HepG2 (cell line): ENCODE data around the gene RRP8. TPM values are rescaled to one million over a fixed set of nuclear protein-coding genes. Genes with fewer than 3 reads are reported as not detected.

ENCODE experiments used
- BCLAF1 ChIP-seq: fragments of 450-650 bp; IDR thresholded peaks from 2 replicates; pipeline ENCODE4 v1.6.1; 2017; ENCODE audit warnings: mild to moderate bottlenecking
- ESRRA ChIP-seq: sonication (generic); formaldehyde crosslinking; IDR thresholded peaks from 2 replicates; pipeline ENCODE4 v1.5.1; 2020; ENCODE audit warnings: mild to moderate bottlenecking, low read depth, missing genetic modification reagents
- FOXP1 ChIP-seq, 2 experiments: fragments of 450-650 bp in 1 of 2; IDR thresholded peaks; 2 replicates each; pipeline ENCODE4 v1.6.1; 2017 to 2018; ENCODE audit warnings: antibody characterized with exemption in 1 of 2
- GMEB1 ChIP-seq: sonication (generic); formaldehyde crosslinking; IDR thresholded peaks from 2 replicates; pipeline ENCODE4 v1.5.1; 2020; ENCODE audit warnings: missing genetic modification reagents, mild to moderate bottlenecking, borderline replicate concordance
- HNRNPLL ChIP-seq: fragments of 200-400 bp; formaldehyde crosslinking; IDR thresholded peaks from 2 replicates; pipeline ENCODE4 v1.6.1; 2017; ENCODE audit warnings: mild to moderate bottlenecking, low read depth, low read length; ENCODE audit not compliant: poor library complexity, severe bottlenecking
- MEF2D ChIP-seq: sonication (generic); formaldehyde crosslinking; IDR thresholded peaks from 2 replicates; pipeline ENCODE4 v1.5.1; 2020; ENCODE audit warnings: mild to moderate bottlenecking, missing genetic modification reagents
- MZF1 ChIP-seq: sonication (generic); formaldehyde crosslinking; IDR thresholded peaks from 2 replicates; pipeline ENCODE4 v1.8.1; 2023; ENCODE audit warnings: mild to moderate bottlenecking, missing genetic modification reagents, borderline replicate concordance
- PITX1 ChIP-seq: sonication (generic); formaldehyde crosslinking; IDR thresholded peaks from 2 replicates; pipeline ENCODE4 v1.5.1; 2020; ENCODE audit warnings: mild to moderate bottlenecking, missing genetic modification reagents
- SIX1 ChIP-seq: sonication (generic); formaldehyde crosslinking; IDR thresholded peaks from 2 replicates; pipeline ENCODE4 v1.4.0; 2020; ENCODE audit warnings: missing genetic modification reagents, borderline replicate concordance
- SOX13 ChIP-seq, 3 experiments: fragments of 450-650 bp in 1 of 3; sonication (generic) in 1 of 3; formaldehyde crosslinking in 1 of 3; IDR thresholded peaks in 2 of 3; conservative IDR thresholded peaks in 1 of 3; 2 replicates each; pipeline versions ENCODE4 v1.5.0 to v1.6.1; 2016 to 2020; ENCODE audit warnings: antibody characterized with exemption in 1 of 3, mild to moderate bottlenecking in 1 of 3, missing compliant biosample characterization in 1 of 3, missing genetic modification reagents in 1 of 3, moderate library complexity in 1 of 3
- TRAFD1 ChIP-seq: sonication (generic); formaldehyde crosslinking; IDR thresholded peaks from 2 replicates; pipeline ENCODE4 v1.5.1; 2020; ENCODE audit warnings: missing genetic modification reagents, mild to moderate bottlenecking, borderline replicate concordance
- ZBTB43 ChIP-seq: sonication (generic); formaldehyde crosslinking; conservative IDR thresholded peaks from 2 replicates; pipeline ENCODE4 v1.4.0; 2020; ENCODE audit warnings: missing genetic modification reagents
- ZFY ChIP-seq: sonication (generic); formaldehyde crosslinking; IDR thresholded peaks from 2 replicates; pipeline ENCODE4 v1.4.0; 2020; ENCODE audit warnings: missing genetic modification reagents
- ZNF136 ChIP-seq: sonication (generic); formaldehyde crosslinking; IDR thresholded peaks from 2 replicates; pipeline ENCODE4 v1.8.1; 2022; ENCODE audit warnings: low read depth, mild to moderate bottlenecking, moderate library complexity, missing genetic modification reagents
- ZNF280B ChIP-seq: sonication (generic); formaldehyde crosslinking; IDR thresholded peaks from 2 replicates; pipeline ENCODE4 v1.5.0; 2020; ENCODE audit warnings: missing genetic modification reagents, mild to moderate bottlenecking, borderline replicate concordance
- ZNF768 ChIP-seq: sonication (generic); formaldehyde crosslinking; IDR thresholded peaks from 2 replicates; pipeline ENCODE4 v1.4.0; 2020; ENCODE audit warnings: missing genetic modification reagents
- ZSCAN25 ChIP-seq: sonication (generic); formaldehyde crosslinking; IDR thresholded peaks from 2 replicates; pipeline ENCODE4 v1.8.0; 2022; ENCODE audit warnings: mild to moderate bottlenecking, missing genetic modification reagents
- polyA plus RNA-seq, 8 experiments: library from polyadenylated mRNA; depleted of rRNA in 3 of 8; stranded (reverse) in 7 of 8; unstranded in 1 of 8; fragments of >200 nt; fragmentation: Illumina TruSeq in 4 of 8; extraction: Trizol in 4 of 8; gene quantifications; 2 replicates each; pipeline versions ENCODE4 v1.2.1 to v1.2.3, GENCODE V29; 2011 to 2016; ENCODE audit warnings: low read depth in 4 of 8, missing spikeins in 1 of 8, mixed read lengths in 1 of 8; ENCODE audit not compliant: insufficient read depth in 1 of 8
- total RNA-seq, 5 experiments: library from RNA; depleted of rRNA; stranded (reverse); fragments of >200 nt; fragmentation: Illumina TruSeq; extraction: Trizol; gene quantifications; 2 replicates each; pipeline ENCODE4 v1.2.3, GENCODE V29; 2016; ENCODE audit warnings: low read depth in 1 of 5

The RRP8 gene
- total and polyA plus RNA-seq, 2 of the 13 experiments (the other 11 are each of a cell fraction or from before 2014, with no cell fraction given) = 7.2 to 21.6 TPM

- TF ChIP-seq ZFY (CRISPR knock-in tag) (peak; percentile 58; the same call in 1 of the 2 replicates), MZF1 (0 out of 2 replicates have a peak, but pooled peaks have one; percentile 76), MEF2D (CRISPR knock-in tag) (peak; percentile 85), BCLAF1 (no peak), PITX1 (CRISPR knock-in tag) (peak; percentile 73; the same call in 1 of the 2 replicates), FOXP1 (IDR thresholded peaks at IDR 0.05) (no peak), FOXP1 (CRISPR knock-in tag; IDR thresholded peaks at IDR 0.05) (peak; percentile 5; the same call in 1 of the 2 replicates), HNRNPLL (peak; percentile 99), SIX1 (CRISPR knock-in tag) (no peak; the same call in 1 of the 2 replicates), ZBTB43 (no peak), TRAFD1 (no peak), GMEB1 (CRISPR knock-in tag) (peak; percentile 79), ZSCAN25 (CRISPR knock-in tag) (peak; percentile 17; the same call in 1 of the 2 replicates), ESRRA (no peak), SOX13 (IDR thresholded peaks at IDR 0.05) (no peak), SOX13 (CRISPR knock-in tag; conservative IDR thresholded peaks at IDR 0.05 in 1 of 2, IDR thresholded peaks at IDR 0.05 in 1 of 2) (0 out of 4 replicates have a peak, but pooled peaks of 1 of the 2 experiments have one; percentile 22), ZNF280B (peak; percentile 70; the same call in 1 of the 2 replicates), ZNF136 (CRISPR knock-in tag) (peak; percentile 51; the same call in 1 of the 2 replicates), ZNF768 (CRISPR knock-in tag) (peak; percentile 61; the same call in 1 of the 2 replicates)
Measured at GRCh38 chr11:6612213-6613041, 9.0 kb upstream of the RRP8 start, which contains the start of gene TAF10 (continued).
